ENCODE results near the gene ADM2. TPM values are rescaled to one million over a fixed set of nuclear protein-coding genes. Genes with fewer than 3 reads are reported as not detected.

ADM2 gene
- total RNA-seq, 1 donor from 2014 or later: 37.6 TPM

DNA sequence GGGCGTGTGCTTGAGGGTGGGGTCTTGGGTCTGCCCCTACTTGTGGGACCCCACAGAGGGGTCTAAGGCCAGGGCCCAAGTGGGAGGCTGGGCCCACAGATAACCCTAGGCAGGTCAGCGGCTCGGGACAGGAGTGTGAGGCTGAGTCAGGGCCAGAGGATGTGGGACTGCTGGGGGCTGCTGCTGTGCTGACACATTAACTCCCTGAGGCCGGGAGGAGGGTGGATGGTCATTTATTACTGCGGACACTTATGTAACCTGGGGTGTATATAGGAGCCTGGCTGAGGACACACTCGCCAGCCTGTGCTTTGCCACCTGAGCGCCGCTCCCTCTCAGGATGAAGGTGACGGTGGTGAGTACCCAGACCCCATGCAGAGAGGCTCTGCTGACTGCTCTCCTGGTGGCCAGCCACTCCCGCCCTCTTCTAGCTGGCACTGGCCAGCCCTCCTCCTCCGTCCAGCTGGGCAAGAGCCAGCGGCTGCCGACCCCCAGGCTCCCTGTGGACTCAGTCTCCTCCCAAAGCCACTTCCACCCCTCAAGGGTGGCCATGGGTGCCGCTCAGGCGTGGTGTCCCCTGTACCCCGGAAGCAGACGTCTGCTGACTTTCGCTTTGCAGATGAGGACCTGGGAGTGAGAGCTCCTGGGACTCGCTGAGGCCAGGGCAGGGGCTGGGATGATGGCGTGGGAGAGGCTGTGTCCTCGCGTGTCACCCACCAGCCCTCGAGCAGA, 5.4 kb downstream of the ADM2 start, which contains the start of gene MIOX:
MIOX (plus strand) TSS at position 299 of the 729 bp plus-strand sequence; CDS start at position 338, 39 bp downstream.
- no peaks in the 10 kb centered on the region for H3K36me3 Mint-ChIP-seq (ENCODE audit: unreplicated experiment)

DNA sequence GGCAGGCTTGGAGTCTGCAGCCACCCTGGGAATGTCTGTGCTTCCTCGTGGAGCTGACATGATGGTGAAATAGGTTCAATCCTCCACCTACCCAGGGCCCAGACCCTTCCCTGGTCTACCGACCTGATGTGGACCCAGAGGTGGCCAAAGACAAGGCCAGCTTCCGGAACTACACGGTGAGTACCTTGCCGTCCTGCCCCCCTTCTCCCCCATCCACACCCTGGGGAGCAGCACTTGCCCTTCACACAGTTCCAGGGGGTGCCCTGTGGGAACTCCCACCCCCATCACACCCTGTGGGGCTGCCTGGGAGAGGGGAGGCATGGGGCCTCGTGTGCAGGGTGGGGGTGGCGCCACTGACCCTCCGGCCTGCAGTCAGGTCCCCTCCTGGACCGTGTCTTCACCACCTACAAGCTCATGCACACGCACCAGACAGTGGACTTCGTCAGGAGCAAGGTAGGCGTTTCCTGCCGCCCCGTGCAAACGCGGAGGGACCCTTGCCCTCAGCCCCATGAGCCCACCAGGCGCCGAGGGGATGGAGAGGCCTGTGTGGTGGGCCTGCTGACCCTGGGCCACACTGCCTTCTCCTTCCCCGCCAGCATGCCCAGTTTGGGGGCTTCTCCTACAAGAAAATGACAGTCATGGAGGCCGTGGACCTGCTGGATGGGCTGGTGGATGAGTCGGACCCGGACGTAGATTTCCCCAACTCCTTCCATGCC, 6.1 kb downstream of the ADM2 start:
- Mint-ChIP-seq H3K36me3 (ENCODE audit: unreplicated experiment) (no peaks in the 10 kb centered on the region), H3K27me3 (ENCODE audit: unreplicated experiment) (peaks cover 8% of the 10 kb centered on the region)

More for the DNA sequence above, 5.4 kb downstream of the ADM2 start, which contains the start of gene MIOX:
- Mint-ChIP-seq H3K27ac (ENCODE audit: unreplicated experiment) (no peak within 1 kb of the TSS), H3K27me3 (ENCODE audit: unreplicated experiment) (peaks cover 8% of the 10 kb centered on the region), H3K9me3 (ENCODE audit: unreplicated experiment) (peaks cover 3% of the 10 kb centered on the region), H3K4me3 (ENCODE audit: unreplicated experiment) (no peak within 1 kb of the TSS), H3K4me1 (ENCODE audit: low read depth, unreplicated experiment) (peaks cover 5% of the 10 kb centered on the region)
- DNase-seq: peak; percentile 24
- TF ChIP-seq, protein P1, sequence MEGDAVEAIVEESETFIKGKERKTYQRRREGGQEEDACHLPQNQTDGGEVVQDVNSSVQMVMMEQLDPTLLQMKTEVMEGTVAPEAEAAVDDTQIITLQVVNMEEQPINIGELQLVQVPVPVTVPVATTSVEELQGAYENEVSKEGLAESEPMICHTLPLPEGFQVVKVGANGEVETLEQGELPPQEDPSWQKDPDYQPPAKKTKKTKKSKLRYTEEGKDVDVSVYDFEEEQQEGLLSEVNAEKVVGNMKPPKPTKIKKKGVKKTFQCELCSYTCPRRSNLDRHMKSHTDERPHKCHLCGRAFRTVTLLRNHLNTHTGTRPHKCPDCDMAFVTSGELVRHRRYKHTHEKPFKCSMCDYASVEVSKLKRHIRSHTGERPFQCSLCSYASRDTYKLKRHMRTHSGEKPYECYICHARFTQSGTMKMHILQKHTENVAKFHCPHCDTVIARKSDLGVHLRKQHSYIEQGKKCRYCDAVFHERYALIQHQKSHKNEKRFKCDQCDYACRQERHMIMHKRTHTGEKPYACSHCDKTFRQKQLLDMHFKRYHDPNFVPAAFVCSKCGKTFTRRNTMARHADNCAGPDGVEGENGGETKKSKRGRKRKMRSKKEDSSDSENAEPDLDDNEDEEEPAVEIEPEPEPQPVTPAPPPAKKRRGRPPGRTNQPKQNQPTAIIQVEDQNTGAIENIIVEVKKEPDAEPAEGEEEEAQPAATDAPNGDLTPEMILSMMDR (IDR thresholded peaks at IDR 0.05; ENCODE audit: partially characterized antibody, unreplicated experiment): no peak

DNA sequence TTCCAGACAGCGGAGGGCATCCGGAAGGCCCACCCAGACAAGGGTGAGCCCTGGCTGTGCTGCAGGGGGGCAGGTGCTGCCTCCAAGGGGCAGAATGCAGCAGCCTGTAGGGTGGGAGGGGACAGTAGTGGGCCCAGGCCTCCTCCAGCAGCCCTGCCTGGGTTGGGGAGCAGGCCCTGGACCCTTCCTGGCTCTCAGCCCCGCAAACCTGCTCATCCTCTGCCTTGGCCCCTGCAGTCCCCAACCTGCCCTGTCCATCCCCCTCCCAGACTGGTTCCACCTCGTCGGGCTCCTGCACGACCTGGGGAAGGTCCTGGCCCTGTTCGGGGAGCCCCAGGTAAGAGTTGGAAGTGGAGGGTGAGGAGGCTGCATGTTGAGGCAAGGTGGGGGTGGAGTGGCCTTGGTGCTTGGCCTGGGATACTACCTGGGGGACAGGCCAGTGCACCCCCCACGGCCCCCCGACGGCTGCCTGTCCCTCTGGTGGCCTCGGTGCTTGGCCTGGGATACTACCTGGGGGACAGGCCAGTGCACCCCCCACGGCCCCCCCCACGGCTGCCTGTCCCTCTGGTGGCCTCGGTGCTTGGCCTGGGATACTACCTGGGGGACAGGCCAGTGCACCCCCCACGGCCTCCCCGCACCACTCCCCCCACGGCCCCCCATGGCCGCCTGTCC, 6.8 kb downstream of the ADM2 start:
- Mint-ChIP-seq H3K4me1 (ENCODE audit: low read depth, unreplicated experiment) (peaks cover 5% of the 10 kb centered on the region), H3K36me3 (ENCODE audit: unreplicated experiment) (no peaks in the 10 kb centered on the region), H3K27ac (ENCODE audit: unreplicated experiment) (no peak overlapping the region), H3K27me3 (ENCODE audit: unreplicated experiment) (peaks cover 8% of the 10 kb centered on the region), H3K9me3 (ENCODE audit: unreplicated experiment) (peaks cover 3% of the 10 kb centered on the region), H3K4me3 (ENCODE audit: unreplicated experiment) (no peak overlapping the region)
- peak; percentile 11 for DNase-seq
- TF ChIP-seq, protein P1 (IDR thresholded peaks at IDR 0.05; ENCODE audit: partially characterized antibody, unreplicated experiment): no peak

More for the DNA sequence above, 6.1 kb downstream of the ADM2 start:
- DNase-seq: peak; percentile 10
- Mint-ChIP-seq H3K9me3 (ENCODE audit: unreplicated experiment) (peaks cover 3% of the 10 kb centered on the region), H3K4me1 (ENCODE audit: low read depth, unreplicated experiment) (peaks cover 5% of the 10 kb centered on the region), H3K4me3 (ENCODE audit: unreplicated experiment) (no peak overlapping the region), H3K27ac (ENCODE audit: unreplicated experiment) (no peak overlapping the region)
- TF ChIP-seq, protein P1 (IDR thresholded peaks at IDR 0.05; ENCODE audit: partially characterized antibody, unreplicated experiment): no peak

DNA sequence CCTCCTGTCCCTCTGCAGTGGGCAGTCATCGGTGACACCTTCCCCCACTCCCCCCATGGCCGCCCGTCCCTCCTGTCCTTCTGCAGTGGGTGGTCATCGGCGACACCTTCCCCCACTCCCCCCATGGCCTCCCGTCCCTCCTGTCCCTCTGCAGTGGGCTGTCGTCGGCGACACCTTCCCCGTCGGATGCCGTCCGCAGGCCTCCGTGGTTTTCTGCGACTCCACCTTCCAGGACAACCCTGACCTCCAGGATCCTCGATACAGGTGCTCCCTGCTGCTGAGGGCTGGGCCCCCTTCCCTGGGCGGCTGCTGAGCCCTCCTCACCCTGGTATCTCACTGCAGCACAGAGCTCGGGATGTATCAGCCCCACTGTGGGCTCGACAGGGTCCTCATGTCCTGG, 7.5 kb downstream of the ADM2 start:
- Mint-ChIP-seq H3K9me3 (ENCODE audit: unreplicated experiment) (peaks cover 2% of the 10 kb centered on the region), H3K27me3 (ENCODE audit: unreplicated experiment) (peaks cover 8% of the 10 kb centered on the region), H3K27ac (ENCODE audit: unreplicated experiment) (no peak overlapping the region), H3K4me3 (ENCODE audit: unreplicated experiment) (no peak overlapping the region), H3K36me3 (ENCODE audit: unreplicated experiment) (no peaks in the 10 kb centered on the region), H3K4me1 (ENCODE audit: low read depth, unreplicated experiment) (peaks cover 5% of the 10 kb centered on the region)
- peak; percentile 11 for DNase-seq
- TF ChIP-seq, protein P1 (IDR thresholded peaks at IDR 0.05; ENCODE audit: partially characterized antibody, unreplicated experiment): no peak

Measured in glutamatergic neuron (in vitro differentiated cells).